Fibroblast of gingiva (primary cell): ENCODE results near the gene ADAP1.
"Not testable (repeated sequence)": the region's sequence is repeated elsewhere in the genome, so short reads cannot be mapped to it uniquely, and the experiment has no call there.

Source experiments
- DNase-seq: peaks from one replicate; pipeline ENCODE4 v3.0.0-alpha.2; 2011; ENCODE audit warnings: low read depth

ADAP1 gene

DNA sequence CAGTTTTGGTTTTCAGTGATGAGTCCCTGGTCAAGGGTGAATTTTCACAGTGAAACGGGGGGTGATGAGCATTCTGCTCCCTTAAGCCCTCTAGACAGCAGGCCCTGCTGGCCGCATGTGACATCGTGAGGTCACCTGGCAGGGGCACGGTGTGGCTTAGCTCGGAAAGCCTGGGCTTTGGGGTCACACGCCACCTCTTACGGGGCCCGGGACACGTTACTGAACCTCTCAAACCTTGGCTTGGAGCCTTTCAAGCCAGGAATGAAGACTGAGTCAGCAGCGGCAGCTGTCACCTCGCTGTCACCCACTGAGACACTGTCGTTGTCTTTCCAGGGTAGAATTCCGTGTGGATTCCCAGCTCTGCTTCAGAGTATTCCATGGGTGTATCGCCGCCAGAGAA, 74.0 kb downstream of the ADAP1 start:
- no peak for DNase-seq

DNA sequence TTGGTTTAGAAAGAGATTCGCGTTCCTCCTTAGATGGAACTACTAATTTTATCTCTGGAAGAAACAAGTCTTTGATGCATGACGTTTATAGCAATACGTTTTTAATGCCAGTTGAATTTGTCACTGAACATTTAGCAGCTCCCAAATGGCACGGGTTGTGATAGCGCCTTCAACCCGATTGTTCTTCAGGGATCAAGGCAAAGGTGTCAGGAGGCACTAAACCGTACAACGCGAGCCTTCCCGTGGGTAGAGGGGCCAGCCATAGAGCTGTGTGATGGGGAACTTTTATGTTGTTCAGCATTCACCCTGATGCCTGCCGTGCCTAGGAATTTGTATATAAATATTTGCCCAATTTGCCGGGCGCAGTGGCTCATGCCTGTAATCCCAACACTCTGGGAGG, 74.8 kb downstream of the ADAP1 start:
- no peak for DNase-seq

GRCh38 chr7:879093-879492, 75.4 kb downstream of the ADAP1 start:
- no peak for DNase-seq

DNA sequence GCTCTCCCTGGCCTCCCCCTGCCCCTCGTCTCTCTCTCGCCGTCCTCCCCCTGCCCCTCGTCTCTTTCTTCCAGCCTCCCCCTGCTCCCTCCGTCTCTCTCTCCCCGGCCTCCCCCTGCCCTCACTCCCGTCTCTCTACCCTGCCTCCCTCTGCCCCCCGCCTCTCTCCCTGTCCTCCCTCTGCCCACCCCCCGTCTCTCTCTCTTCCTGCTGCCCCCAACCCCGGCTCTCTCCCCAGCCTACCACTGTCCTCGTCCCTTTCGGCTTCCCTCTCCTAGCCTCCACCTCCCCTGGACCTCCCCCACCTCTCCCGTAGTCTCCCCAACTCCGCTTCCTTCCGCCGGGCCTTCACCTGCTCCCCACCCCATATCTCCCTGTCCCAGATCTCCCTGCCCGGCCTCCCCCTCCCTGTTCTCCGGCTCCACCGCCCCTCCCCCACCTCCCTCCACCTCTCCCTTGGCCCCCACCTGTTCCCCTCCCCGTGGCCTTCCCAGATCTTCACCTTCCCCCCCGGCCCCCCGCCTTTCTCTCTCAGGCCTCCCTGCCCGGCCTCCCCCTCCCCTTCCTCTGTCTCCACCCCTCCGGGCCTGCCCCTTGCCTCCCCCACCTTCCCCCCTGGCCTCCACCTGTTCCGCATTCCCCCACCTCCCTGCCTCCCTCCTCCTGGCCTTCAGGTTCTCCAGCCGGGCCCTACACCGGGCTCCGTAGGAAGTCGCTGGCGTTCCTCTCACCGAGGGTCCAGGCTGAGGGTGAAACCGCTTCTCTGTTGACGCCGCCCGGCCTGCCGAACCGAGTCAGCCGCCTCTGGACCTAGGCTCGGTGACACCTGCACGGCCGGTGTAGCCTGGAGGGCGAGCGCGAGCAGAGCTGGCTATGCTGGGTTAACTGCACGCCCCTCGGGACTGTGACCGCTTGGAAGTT, 76.9 kb downstream of the ADAP1 start:
- DNase-seq = no peak

GRCh38 chr7:876972-877311, 77.5 kb downstream of the ADAP1 start:
- DNase-seq = no peak

DNA sequence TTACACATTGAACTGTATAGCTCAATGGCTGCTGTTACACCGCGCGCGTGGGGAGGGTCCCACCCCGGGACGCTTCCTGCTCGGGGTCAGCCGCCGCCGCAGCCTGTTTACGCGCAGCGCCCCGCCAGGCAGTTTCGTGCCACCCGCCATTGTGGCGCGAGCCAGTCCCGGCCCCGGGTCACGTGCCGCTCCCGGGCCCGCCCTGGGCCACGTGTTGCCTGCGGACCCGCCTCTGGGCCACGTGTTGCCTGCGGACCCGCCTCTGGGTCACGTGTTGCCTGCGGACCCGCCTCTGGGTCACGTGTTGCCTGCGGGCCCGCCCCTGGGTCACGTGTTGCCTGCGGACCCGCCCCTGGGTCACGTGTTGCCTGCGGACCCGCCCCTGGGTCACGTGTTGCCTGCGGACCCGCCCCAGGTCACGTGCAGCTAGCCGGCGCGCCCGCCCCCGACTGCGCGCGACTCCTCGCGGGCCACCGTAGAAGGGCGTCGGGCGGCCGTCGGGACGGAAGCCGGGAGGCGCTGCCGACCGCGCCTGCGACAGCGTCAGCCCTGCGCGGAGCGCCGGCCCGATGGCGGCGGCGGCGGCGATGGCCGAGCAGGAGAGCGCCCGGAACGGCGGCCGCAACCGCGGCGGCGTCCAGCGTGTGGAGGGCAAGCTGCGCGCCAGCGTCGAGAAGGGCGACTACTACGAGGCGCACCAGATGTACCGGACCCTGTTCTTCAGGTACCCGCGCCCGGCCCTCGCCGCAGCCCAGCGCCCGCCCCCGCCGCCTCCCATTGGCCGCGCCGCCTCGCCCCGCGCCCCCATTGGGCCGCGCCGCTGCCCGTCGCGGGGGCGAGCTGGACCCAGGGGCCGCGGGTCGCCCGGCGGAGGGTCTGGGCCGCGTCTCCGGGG, 78.2 kb downstream of the ADAP1 start, which contains the start of gene GET4:
Gene GET4, plus strand, starts transcription at position 478 of the 895 bp plus-strand sequence. Its CDS starts 92 bp downstream, at position 570.
- DNase-seq = peak; percentile 98

DNA sequence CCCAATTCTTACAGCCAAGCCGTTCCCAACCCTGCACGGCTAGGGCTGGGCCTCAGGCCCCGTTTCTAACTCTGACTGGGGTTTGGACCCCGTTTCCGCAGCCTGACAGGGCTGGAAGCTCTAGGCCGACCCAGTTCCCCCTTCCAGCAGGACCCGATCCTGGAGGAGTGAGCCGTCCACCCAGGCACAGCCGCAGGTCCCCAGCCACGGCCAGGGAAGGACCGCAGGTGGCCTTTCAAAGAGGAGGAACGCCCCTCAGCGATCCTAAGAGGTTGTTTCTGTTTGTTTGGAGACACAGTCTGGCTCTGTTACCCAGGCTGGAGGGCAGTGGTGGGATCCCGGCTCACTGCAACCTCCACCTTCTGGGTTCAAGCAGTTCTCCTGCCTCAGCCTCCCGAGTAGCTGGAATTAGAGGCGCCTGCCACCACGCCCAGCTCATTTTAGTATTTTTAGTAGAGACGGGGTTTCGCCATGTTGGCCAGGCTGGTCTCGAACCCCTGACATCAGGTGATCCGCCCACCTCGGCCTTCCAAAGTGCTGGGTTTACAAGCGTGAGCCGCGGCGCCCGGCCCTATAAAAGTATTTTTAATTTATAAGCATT, 78.9 kb downstream of the ADAP1 start:
- DNase-seq = no peak

GRCh38 chr7:875051-875450, 79.4 kb downstream of the ADAP1 start:
- DNase-seq = no peak

- no peak for DNase-seq
Observed at GRCh38 chr7:874031-874749, 80.3 kb downstream of the ADAP1 start.

DNA sequence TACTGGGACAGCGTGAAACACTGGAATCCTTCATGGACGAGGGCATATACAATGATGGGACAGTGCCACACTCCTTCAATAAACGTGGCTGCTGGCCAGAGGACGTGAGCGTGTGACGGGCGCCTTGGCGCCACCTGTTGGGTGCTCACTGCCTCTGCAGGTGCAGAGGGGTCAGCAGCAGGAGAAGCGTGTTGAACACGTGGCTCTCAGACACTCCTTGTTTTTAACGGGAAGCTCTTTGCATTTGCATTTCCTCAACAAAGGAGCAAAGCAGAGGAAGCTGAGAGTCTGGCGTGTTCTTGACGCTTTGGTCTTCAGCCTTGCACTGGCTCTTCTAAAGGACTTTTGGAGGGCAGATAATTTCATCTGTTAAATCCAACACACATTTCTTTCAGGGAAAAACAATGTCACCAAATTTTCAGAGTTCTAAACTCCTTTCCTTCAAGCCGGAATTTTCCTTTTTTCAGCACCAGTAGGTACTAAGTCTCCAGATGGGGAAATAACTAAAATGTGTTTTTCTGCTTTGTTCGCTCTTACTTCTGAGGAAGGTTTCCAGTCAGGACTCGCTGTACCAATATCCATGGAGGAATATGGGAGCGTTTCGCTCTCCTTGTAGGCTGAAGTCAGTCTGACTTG, 81.0 kb downstream of the ADAP1 start:
- DNase-seq = peak; percentile 71

GRCh38 chr7:872685-873084, 81.8 kb downstream of the ADAP1 start:
- DNase-seq = not testable (repeated sequence)

DNA sequence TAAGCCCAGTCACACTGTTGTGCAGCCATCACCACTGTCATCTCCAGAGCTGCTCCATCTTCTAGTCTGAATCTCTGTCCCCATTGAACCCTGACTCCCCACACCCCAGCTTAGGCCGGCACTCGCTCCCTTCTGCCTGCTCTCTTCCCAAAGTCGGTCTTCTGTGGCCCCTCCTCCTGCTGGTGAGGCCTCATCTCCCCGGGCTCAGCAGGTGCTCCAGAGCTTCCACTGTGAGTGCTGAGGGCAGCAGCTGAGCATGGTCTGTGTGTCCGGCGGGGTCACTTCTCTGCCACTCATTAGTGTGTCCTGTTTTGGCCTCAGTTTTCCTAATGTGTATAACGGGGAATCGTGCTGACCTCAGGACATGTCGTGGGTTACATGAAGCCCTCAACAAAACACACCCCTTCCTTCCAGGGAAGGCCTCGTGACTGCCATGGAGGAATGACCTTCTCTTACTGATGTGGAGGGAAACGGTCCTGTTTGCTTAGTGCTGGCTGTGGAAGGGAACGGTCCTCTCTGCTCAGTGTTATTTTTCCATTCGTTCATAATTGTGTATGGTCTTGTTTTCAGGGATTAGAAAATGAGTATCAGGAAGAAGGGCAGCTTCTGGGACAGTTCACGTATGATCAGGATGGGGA, 82.5 kb downstream of the ADAP1 start:
- DNase-seq = no peak

DNA sequence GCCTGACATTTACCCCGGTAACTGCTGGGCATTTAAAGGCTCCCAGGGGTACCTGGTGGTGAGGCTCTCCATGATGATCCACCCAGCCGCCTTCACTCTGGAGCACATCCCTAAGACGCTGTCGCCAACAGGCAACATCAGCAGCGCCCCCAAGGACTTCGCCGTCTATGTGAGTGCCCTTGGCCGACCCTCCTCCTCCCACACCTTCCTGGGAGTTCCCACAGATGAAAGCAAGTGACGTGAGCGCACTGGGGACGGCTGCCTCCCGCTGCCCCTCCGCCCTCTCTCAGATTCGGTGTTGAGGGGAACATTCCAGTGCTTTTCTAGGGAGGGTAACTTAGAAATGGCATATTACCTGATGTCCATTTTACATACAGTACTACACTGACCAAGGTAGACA, 85.1 kb downstream of the ADAP1 start:
- DNase-seq = no peak

DNA sequence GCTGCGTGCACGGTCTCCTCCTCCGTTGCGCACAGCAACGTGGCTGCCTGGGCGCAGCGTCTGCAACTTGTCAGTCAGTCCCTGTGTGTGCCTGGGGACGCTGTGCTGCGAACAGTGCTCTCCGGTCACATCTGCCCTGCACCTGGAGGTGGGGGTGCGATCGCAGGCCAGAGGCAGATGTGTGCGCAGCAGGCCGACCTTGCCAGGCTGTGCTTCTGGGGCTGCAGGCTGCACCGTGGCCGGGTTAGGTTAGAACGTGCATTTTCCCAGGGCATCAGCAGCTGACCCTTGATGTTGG, 86.3 kb downstream of the ADAP1 start:
- DNase-seq = no peak

DNA sequence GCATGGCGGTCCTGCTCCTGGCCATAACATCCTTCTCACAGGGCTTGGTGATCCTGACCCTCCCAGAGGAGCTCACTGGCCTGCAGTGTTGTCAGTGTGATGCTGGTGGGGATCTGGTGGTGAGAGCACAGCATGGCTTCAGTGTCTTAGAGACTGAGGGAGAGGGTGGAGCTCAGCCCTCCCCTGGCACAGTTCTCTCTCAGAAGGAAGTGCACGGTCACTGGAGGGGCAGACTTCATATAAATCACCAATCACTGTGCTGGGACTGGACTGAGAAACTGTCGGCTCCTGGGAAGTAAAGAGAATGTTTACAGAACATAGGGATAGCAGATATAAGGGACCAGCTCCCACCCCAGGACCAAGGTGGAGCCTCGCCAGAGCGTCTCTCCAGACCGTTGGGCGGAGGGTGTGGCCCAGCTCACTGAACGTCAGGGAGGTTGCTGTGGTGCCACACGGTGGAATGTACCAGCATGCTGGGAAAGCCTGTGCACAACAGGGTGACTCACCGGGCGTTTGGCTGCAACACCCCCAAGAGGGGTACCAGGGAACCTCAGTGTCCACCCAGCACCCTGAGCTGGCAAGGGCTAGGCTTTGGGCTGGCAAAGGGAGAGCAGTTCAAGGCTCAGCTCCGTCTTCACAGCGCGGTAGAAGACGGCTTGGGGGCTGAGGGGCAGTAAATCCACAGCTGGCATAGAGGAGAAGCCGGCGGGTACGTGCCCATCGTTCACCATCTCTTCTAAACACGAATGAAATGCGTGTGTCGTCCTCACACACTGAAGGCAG, 86.9 kb downstream of the ADAP1 start:
- peak; percentile 87 for DNase-seq

GRCh38 chr7:867001-867405, 87.5 kb downstream of the ADAP1 start:
- DNase-seq = peak; percentile 88

GRCh38 chr7:865921-866320, 88.6 kb downstream of the ADAP1 start:
- DNase-seq = no peak

GRCh38 chr7:863106-863505, 91.4 kb downstream of the ADAP1 start:
- DNase-seq = no peak

DNA sequence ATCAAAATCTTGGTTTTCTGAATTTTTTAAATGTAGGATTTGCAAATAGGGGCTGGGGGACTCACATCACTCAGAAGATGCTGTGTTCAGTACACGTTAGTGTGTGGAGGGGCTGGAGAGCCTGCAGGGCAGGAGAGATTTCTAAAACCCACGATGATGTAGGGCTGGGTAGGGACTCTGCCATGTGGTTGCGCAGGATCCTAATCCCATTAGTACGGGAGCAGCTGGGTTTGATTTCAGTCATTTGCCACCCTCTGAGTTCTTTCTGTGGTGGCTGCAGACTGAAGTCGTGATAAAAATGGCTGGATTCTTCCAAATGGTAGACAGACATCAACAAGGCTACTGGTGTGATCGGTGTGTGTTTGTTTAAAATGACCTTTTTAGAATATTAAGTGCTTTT, 92.3 kb downstream of the ADAP1 start:
- DNase-seq = no peak

DNA sequence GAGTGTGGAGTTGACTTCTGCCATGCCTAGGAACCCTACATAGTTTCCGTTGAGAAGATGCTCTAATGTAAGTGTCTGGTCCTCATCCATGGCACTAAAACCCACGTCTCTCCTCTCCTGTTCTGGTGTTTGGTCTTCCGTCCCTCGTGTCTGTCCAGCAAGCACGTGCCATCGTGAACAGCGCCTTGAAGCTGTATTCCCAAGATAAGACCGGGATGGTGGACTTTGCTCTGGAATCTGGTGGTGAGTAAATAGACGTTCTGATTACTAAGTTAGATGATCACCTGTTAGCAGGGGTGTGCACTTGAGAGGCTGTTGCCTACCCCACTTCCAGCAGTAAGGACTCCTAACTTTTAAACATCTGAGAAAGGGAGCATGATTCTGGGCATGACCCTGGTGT, 93.3 kb downstream of the ADAP1 start:
- DNase-seq = no peak
